AG09319 (cell line): Measurements from ENCODE around the gene CLCN7.

ENCODE experiments used
- DNase-seq: peaks from one replicate; pipeline ENCODE4 v3.0.0-alpha.2; 2010; ENCODE audit warnings: low read depth; ENCODE audit errors: extremely low read depth
- TF ChIP-seq, protein P1 (sequence below): IDR thresholded peaks from 2 replicates; pipeline ENCODE4 v1.5.1; 2011; ENCODE audit warnings: low read depth, mild to moderate bottlenecking, inconsistent platforms, low read length, moderate library complexity

CLCN7 gene

DNA sequence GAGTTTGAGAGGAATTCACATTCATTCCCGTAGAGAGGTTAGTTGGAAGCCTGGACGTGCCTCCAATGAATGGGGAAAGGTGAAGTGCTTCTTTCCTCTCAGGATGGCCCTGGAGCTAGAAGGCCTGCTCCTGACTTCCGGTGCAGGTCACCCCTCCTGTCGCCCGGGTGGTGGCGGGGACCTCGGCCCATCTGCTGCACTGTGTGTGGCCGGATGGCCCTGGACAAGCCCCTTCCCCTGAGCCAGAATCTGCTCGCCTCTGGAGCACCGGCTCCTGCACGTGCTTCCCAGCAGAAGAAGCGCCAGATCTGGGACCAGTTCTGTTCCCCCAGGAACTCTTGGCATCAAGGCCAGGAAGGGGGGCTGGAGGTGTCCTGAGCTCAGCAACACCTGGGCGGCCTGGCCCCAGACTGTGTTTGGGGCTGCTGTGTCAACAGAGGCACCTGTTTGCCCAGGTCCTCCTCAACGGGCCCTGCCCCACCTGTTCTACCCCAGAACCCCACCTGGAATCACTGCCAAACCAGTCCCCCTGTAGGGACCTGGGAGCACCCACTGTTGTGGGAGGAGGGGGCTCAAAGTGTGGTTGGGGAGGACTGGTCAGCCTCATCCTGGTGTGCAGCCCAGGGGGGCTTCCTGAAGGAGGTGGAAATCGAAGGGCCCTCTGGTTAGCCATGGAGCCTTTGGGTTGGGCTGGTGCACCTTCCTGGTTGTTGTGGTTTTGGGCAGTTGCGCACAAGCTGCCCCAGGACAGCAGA is 49.0 kb downstream of the CLCN7 start:
- DNase-seq: no peak
- TF ChIP-seq, protein P1, sequence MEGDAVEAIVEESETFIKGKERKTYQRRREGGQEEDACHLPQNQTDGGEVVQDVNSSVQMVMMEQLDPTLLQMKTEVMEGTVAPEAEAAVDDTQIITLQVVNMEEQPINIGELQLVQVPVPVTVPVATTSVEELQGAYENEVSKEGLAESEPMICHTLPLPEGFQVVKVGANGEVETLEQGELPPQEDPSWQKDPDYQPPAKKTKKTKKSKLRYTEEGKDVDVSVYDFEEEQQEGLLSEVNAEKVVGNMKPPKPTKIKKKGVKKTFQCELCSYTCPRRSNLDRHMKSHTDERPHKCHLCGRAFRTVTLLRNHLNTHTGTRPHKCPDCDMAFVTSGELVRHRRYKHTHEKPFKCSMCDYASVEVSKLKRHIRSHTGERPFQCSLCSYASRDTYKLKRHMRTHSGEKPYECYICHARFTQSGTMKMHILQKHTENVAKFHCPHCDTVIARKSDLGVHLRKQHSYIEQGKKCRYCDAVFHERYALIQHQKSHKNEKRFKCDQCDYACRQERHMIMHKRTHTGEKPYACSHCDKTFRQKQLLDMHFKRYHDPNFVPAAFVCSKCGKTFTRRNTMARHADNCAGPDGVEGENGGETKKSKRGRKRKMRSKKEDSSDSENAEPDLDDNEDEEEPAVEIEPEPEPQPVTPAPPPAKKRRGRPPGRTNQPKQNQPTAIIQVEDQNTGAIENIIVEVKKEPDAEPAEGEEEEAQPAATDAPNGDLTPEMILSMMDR: no peak

GRCh38 chr16:1424028-1424427 is 50.8 kb downstream of the CLCN7 start:
- TF ChIP-seq, protein P1: no peak
- DNase-seq: no peak

GRCh38 chr16:1422076-1422475 is 52.8 kb downstream of the CLCN7 start:
- no peak for DNase-seq
- TF ChIP-seq, protein P1: no peak

- TF ChIP-seq, protein P1: no peak
- no peak for DNase-seq
These were observed 54.7 kb downstream of the CLCN7 start for GRCh38 chr16:1420111-1420539.

- no peak for DNase-seq
- TF ChIP-seq, protein P1: no peak
These were observed 58.3 kb downstream of the CLCN7 start for GRCh38 chr16:1416521-1416941.

GRCh38 chr16:1414532-1415260 is 60.1 kb downstream of the CLCN7 start, which contains the start of gene UNKL:
Gene UNKL, minus strand, starts transcription at chr16:1414704. Its CDS starts 13 bp downstream, at chr16:1414691.
- DNase-seq: no peak
- TF ChIP-seq, protein P1: no peak

GRCh38 chr16:1413684-1414531 is 60.9 kb downstream of the CLCN7 start:
- DNase-seq: no peak
- TF ChIP-seq, protein P1: peak; percentile 44
